ENCODE measurements around the gene FAM120AOS.

- TF ChIP-seq CTCF (IDR thresholded peaks at IDR 0.05; ENCODE audit: poor library complexity, severe bottlenecking), result no peak
- no peak for TF ChIP-seq EP300 (conservative IDR thresholded peaks at IDR 0.05; ENCODE audit: poor library complexity, severe bottlenecking)
- no peak for TF ChIP-seq EZH2 (IDR thresholded peaks at IDR 0.05; ENCODE audit: borderline replicate concordance, insufficient read depth, low read length, poor library complexity, severe bottlenecking)
- no peak for TF ChIP-seq RAD21 (conservative IDR thresholded peaks at IDR 0.05)
- TF ChIP-seq REST (IDR thresholded peaks at IDR 0.05; ENCODE audit: borderline replicate concordance), result no peak
Observed at GRCh38 chr9:93457006-93457405, 3.6 kb upstream of the FAM120AOS start.
